ENCODE measurements around the gene PASD1. TPM values are rescaled to one million over a fixed set of nuclear protein-coding genes. Genes with fewer than 3 reads are reported as not detected.

PASD1 gene
- total RNA-seq, 1 donor: not detected

DNA sequence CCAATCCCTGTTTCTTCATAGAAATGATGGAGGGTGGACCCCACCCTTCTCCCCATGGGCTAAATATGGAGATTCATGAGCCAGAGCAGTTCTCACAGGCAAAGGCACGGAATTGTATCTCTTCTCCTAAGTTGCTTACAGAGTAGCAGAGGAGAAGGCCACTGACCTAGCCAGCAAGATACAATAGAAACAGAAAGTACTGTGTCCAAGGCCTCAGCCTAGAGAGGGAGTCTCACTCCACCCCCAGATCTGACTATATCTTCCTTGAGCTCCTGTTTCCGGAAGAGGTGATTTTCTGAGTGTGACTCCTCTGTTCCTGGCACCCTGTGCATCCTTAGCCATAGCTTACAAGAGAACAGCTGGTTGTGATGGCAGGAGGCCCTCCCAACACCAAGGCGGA is 152.3 kb downstream of the PASD1 start, which contains the start of gene FATE1:
Gene FATE1 (plus strand): TSS at position 284 of the 400 bp plus-strand sequence. CDS start 85 bp downstream, at position 369.
- no peak within 1 kb of the TSS for H3K4me3 ChIP-seq (ENCODE audit: low read depth, low read length)
- no peak for DNase-seq (ENCODE audit: low read depth)
- TF ChIP-seq, protein P1, sequence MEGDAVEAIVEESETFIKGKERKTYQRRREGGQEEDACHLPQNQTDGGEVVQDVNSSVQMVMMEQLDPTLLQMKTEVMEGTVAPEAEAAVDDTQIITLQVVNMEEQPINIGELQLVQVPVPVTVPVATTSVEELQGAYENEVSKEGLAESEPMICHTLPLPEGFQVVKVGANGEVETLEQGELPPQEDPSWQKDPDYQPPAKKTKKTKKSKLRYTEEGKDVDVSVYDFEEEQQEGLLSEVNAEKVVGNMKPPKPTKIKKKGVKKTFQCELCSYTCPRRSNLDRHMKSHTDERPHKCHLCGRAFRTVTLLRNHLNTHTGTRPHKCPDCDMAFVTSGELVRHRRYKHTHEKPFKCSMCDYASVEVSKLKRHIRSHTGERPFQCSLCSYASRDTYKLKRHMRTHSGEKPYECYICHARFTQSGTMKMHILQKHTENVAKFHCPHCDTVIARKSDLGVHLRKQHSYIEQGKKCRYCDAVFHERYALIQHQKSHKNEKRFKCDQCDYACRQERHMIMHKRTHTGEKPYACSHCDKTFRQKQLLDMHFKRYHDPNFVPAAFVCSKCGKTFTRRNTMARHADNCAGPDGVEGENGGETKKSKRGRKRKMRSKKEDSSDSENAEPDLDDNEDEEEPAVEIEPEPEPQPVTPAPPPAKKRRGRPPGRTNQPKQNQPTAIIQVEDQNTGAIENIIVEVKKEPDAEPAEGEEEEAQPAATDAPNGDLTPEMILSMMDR (IDR thresholded peaks at IDR 0.05; ENCODE audit: insufficient read depth, low read depth, low read length): no peak

DNA sequence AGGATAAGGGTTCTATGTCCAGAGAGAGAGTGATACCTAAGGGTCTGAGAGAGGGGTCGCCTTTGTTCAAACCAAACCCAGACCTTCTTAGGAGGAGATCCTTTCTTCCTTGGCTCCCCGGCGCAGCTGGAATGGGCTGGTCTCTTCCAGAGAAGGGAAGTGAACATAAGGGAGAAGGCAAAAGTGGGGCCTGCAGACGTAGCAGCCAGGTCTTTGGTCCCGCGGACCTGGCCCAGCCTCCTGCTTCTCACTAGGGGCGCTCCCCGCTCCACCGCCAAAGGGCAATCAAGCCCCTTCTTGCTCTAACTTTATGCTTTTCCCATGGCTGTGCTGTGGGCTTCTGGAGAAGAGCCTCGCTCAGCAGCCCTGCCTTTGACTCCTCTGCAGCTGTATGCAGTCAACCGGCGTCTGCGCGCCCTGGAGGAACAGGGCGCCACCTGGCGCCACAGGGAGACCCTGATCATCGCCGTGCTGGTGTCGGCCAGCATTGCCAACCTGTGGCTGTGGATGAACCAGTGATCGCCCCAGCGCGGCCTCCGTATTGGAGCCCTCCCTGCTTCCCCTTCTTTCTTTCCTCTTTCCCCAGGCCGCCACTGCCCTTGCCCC is 158.9 kb downstream of the PASD1 start:
- no peak for DNase-seq (ENCODE audit: low read depth)

DNA sequence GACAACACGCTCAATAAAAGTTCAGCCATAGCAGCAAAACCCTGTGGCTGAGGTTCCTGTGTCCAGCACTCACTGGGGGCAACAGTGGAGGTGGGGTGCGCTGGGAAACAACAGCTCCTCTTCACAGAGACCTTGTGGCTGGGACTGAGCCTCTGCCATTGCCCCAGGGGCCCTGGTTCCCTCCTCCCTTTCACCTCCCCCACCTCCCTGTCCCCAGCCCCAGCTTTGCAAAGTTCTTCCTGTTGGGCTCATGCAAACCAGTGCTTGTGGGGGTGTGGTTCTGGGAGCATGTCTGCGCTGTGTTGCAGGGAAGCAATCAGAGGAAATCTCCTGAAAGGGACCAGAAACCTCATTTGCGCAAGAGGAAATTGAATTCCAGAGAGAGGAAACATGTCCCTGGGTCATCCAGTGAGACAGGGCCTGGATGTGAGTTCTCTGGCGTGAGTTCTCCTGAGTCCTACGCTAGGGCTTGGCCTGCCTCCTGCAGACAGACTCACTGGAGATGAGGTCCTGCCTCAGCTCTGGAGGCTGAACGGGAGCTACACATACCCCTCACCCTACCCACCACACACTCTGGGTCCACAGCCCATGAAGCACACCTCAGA is 159.8 kb downstream of the PASD1 start:
- TF ChIP-seq, protein P1 (IDR thresholded peaks at IDR 0.05; ENCODE audit: insufficient read depth, low read depth, low read length): no peak
- no peak for DNase-seq (ENCODE audit: low read depth)
- no peak overlapping the region for H3K4me3 ChIP-seq (ENCODE audit: low read depth, low read length)

More for the DNA sequence above, 158.9 kb downstream of the PASD1 start:
- H3K4me3 ChIP-seq (ENCODE audit: low read depth, low read length): no peak overlapping the region
- TF ChIP-seq, protein P1 (IDR thresholded peaks at IDR 0.05; ENCODE audit: insufficient read depth, low read depth, low read length): no peak

DNA sequence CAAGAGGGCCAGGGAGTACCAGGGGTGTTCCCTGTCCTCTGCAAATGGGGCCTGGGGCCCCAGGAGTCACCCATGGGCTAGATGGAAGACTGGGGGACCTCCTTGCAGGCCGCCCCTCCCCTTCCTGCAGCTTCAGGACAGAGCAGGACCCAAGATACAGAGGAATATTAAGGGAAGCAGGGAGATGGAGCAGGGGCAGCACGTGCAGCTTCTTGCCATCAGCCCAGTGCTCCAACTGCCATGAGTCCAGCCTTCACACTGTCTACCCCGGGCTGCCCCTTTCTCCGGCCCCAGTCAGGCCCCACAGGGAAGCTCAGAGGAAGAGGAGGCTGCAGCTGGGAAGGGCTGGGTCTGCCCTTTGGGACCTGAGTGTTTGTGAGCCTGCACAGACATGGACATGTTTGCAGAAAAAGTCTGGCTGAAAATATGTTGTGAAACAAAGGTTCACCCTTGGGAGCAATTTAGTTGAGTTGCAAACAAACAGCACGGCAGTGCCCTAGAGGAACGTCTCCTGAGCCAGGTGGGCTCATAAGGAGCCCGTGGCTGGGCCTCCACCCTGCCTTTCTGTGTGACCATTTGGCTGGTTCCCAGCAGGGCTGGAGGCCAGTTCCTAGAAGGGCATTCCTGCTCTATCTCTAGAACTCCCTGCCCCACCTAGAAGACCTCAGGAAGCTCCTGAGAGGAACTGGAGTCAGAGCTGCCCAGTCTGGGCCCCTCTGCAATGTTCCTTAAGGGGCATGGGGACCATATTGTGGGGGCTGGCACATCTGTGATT is 161.3 kb downstream of the PASD1 start:
- DNase-seq (ENCODE audit: low read depth): no peak
- no peak overlapping the region for H3K4me3 ChIP-seq (ENCODE audit: low read depth, low read length)
- TF ChIP-seq, protein P1 (IDR thresholded peaks at IDR 0.05; ENCODE audit: insufficient read depth, low read depth, low read length): no peak

DNA sequence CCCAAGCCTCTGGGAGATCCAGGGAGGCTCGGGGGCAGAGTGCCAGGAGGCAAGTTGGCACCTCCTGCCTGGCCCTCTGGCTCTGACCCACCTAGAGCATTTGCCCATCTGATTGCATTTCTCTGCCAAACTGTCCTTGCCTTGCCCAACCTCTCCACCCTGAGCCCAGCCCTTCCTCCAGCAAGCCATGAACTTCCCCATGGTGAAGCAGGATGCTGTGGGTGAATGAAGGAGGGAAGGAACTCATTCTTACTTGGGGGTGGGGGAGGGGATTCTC is 161.8 kb downstream of the PASD1 start:
- DNase-seq (ENCODE audit: low read depth): no peak
- H3K4me3 ChIP-seq (ENCODE audit: low read depth, low read length): no peak overlapping the region
- TF ChIP-seq, protein P1 (IDR thresholded peaks at IDR 0.05; ENCODE audit: insufficient read depth, low read depth, low read length): no peak

Other genes starting within 250 kb of the PASD1 start
- 49.9 and 80.3 TPM in 2 replicates for gene VMA21, start 166.5 kb upstream of the PASD1 start, total RNA-seq
- not detected in 2 replicates for gene PRRG3, start 131.8 kb downstream of the PASD1 start, total RNA-seq
- not detected in 2 replicates for gene FATE1, start 152.4 kb downstream of the PASD1 start, total RNA-seq
- gene CNGA2, start 171.1 kb downstream of the PASD1 start, total RNA-seq: not detected in 2 replicates

All from fibroblast of villous mesenchyme (primary cell).